Left ventricle myocardium inferior (tissue), 1 donor: Measurements from ENCODE around the gene PPP1R3G. TPM values are rescaled to one million over a fixed set of nuclear protein-coding genes. Genes with fewer than 3 reads are reported as not detected.
"Not testable (repeated sequence)": the region's sequence is repeated elsewhere in the genome, so short reads cannot be mapped to it uniquely, and the experiment has no call there.

ENCODE experiments used
- DNase-seq: peaks from one replicate; pipeline ENCODE4 v3.0.0-alpha.2; 2020
- H3K27ac ChIP-seq: fragments of 200-600 bp; replicated peaks from 2 replicates; pipeline ENCODE4 v1.8.0; 2021
- H3K27me3 ChIP-seq: fragments of 200-600 bp; 2 replicates; pipeline ENCODE4 v1.8.0; 2021; ENCODE audit warnings: low read depth
- H3K36me3 ChIP-seq: fragments of 200-600 bp; 2 replicates; pipeline ENCODE4 v1.8.0; 2021
- H3K4me1 ChIP-seq: fragments of 200-600 bp; 2 replicates; pipeline ENCODE4 v1.8.0; 2021
- H3K4me3 ChIP-seq: fragments of 200-600 bp; 2 replicates; pipeline ENCODE4 v1.8.0; 2021; ENCODE audit warnings: mild to moderate bottlenecking, moderate library complexity
- H3K9me3 ChIP-seq: fragments of 200-600 bp; replicated peaks from 2 replicates; pipeline ENCODE4 v1.8.0; 2021
- intact Hi-C: fragments of 100-400 bp; cut with micrococcal nuclease; formaldehyde crosslinking; loops from one replicate; pipeline ENCODE4 v1.11.0; 2022
- total RNA-seq: library from RNA; stranded (reverse); fragmentation: NEBNext Ultra II Directional; extraction: Animal tissue kit (Norgen Biotek cat#: 25700); gene quantifications from one replicate; pipeline ENCODE4 v1.2.1, GENCODE V29; 2021
- TF ChIP-seq, protein P1 (sequence below): fragments of 200-600 bp; IDR thresholded peaks from 2 replicates; pipeline ENCODE4 v1.8.0; 2021; ENCODE audit warnings: antibody characterized with exemption, mild to moderate bottlenecking, borderline replicate concordance
- donor health status: DM: no; HTN: yes; CAD: no; lungs with severe emphysema.

The PPP1R3G gene
- total RNA-seq, 1 donor from 2014 or later, result 11.1 TPM

DNA sequence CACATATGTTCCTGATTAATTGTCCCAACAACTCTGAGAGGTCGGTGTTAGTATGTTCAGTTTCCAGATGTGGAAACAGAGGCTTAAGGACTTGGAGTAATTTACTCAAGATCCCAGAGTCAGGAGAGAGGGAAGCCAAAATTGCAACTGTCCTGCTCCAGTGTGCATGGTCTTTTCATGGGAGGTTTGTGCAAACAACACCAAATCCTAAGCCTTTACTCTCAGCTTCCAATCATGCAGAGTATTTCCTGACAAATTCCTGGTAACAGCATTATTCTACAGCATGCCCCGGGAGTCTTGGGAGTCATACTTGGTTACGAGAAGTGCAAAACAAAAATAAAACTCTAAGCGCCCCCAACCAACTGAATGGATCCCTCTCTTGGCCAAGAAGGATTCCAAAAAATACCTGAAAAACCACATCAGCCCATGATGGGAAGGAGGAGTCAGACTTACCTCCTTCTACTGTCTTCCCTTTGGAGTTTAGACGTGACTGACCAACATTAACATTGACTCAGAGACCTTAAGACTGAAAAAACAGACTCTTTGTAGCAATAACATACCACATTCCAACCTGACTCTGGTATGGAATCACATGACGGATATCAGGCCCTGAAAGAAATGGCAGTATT, 30.8 kb upstream of the PPP1R3G start:
- Histone ChIP-seq H3K4me1 (no peaks in the 10 kb centered on the region), H3K9me3 (peaks cover 21% of the 10 kb centered on the region), H3K27ac (no peak overlapping the region), H3K27me3 (no peaks in the 10 kb centered on the region), H3K36me3 (no peaks in the 10 kb centered on the region), H3K4me3 (no peak overlapping the region)
- DNase-seq, result no peak
- intact Hi-C loops, result no loop called here
- TF ChIP-seq, protein P1, sequence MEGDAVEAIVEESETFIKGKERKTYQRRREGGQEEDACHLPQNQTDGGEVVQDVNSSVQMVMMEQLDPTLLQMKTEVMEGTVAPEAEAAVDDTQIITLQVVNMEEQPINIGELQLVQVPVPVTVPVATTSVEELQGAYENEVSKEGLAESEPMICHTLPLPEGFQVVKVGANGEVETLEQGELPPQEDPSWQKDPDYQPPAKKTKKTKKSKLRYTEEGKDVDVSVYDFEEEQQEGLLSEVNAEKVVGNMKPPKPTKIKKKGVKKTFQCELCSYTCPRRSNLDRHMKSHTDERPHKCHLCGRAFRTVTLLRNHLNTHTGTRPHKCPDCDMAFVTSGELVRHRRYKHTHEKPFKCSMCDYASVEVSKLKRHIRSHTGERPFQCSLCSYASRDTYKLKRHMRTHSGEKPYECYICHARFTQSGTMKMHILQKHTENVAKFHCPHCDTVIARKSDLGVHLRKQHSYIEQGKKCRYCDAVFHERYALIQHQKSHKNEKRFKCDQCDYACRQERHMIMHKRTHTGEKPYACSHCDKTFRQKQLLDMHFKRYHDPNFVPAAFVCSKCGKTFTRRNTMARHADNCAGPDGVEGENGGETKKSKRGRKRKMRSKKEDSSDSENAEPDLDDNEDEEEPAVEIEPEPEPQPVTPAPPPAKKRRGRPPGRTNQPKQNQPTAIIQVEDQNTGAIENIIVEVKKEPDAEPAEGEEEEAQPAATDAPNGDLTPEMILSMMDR, result no peak

DNA sequence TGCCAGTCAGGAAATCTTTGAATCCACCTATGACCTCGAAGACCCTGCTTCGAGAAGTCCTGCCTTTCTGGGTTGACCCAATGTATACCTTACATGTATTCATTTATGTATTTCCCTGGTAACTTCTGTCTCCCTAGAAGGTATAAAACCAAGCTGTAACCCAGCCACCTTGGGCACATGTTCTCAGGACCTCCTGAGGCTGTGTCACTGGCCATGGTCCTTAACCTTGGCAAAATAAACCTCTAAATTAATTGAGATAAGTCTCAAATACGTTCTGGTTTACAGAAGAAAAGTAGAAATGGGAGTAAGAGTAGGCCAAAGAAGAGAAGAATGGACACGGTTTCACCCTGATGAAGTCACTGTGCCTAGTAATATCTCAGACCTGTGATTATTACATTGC, 30.0 kb upstream of the PPP1R3G start:
- intact Hi-C loops, result no loop called here
- TF ChIP-seq, protein P1, result no peak
- peaks cover 19% of the 10 kb centered on the region for H3K9me3 ChIP-seq
- no peak overlapping the region for H3K4me3 ChIP-seq
- H3K36me3 ChIP-seq, result no peaks in the 10 kb centered on the region
- no peak for DNase-seq
- H3K4me1 ChIP-seq, result no peaks in the 10 kb centered on the region
- no peak overlapping the region for H3K27ac ChIP-seq
- no peaks in the 10 kb centered on the region for H3K27me3 ChIP-seq

DNA sequence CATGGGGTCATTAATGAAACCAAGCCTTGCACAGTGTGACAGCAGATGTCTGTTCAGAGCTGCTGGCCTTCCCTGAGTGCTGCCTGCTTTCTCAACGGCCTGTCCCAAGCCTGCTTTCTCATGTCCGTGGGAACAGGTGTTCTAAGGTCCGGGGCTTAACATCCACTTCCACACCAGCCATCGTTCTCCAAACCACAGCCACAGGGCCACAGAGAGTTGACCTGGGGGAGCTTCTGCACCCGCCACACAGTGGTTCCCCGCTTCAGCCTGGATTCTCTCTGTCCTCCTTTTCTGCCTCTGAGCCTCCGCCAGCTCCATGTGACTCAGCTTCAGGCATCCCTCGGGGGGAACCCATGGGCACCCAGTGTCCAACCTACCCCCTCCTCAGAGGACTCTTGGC, 26.9 kb upstream of the PPP1R3G start:
- no peaks in the 10 kb centered on the region for H3K27me3 ChIP-seq
- DNase-seq, result no peak
- TF ChIP-seq, protein P1, result no peak
- no peak overlapping the region for H3K27ac ChIP-seq
- intact Hi-C loops, result no loop called here
- no peak overlapping the region for H3K4me3 ChIP-seq
- no peaks in the 10 kb centered on the region for H3K9me3 ChIP-seq
- no peaks in the 10 kb centered on the region for H3K36me3 ChIP-seq
- no peaks in the 10 kb centered on the region for H3K4me1 ChIP-seq

DNA sequence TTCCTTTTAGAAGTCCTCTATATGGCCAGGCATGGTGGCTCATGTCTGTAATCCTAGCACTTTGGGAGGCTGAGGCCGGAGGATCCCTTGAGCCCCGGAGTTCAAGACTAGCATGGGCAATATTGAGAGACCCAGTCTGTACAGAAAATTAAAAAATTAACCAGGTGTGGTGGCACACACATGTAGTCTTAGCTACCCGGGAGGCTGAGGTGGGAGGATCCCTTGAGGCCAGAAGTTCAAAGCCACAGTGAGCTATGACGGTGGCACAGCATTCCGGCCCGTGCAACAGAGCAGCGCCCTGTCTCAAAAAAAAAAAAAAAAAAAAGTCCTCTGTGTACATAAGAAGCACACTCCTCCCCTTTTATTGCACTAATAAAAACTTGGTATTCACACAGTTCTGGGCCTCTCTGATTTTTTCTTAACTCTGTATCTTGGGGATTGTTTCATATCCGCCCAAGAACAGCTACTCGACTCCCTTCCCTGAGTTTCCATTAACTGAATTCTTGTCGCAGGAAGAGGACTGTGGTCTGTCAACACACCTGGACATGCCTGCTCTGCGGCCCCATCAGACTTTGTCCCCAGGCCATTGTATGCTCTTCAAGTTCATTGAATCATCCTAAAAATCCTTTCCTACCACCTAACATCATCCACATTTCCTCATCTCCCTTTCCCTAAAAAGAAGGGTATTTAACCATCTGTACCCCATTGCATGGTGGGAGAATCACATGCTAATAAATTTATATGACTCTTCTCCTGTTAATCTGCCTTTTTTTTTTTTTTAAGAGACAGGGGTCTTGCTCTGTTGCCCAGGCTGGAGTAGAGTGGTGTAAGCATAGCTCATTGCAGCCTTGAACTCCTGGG, 25.9 kb upstream of the PPP1R3G start:
- no peak for DNase-seq

DNA sequence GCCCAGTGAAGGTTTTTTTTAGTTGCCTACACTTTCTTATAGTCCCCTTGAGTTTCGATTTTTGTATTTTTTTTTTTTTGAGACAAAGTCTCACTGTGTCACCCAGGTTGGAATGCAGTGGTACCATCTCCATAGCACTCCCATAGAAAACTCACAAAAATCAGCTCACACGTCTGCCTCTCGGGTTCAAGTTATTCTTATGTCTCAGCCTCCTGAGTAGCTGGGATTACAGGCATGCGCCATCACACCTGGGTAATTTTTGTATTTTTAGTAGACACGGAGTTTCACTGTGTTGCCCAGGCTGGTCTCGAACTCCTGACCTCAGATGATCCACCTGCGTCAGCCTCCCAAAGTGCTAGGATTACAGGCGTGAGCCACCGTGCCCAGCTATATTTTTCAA, 24.7 kb upstream of the PPP1R3G start:
- H3K4me1 ChIP-seq, H3K36me3 ChIP-seq, H3K27me3 ChIP-seq, intact Hi-C loops, H3K4me3 ChIP-seq, H3K9me3 ChIP-seq, DNase-seq, H3K27ac ChIP-seq: not testable (repeated sequence)

More for the DNA sequence above, 25.9 kb upstream of the PPP1R3G start:
- intact Hi-C loops, result no loop called here
- Histone ChIP-seq H3K36me3 (no peaks in the 10 kb centered on the region), H3K27ac (no peak overlapping the region), H3K4me3 (no peak overlapping the region), H3K27me3 (no peaks in the 10 kb centered on the region), H3K9me3 (no peaks in the 10 kb centered on the region), H3K4me1 (no peaks in the 10 kb centered on the region)
- TF ChIP-seq, protein P1, result no peak

DNA sequence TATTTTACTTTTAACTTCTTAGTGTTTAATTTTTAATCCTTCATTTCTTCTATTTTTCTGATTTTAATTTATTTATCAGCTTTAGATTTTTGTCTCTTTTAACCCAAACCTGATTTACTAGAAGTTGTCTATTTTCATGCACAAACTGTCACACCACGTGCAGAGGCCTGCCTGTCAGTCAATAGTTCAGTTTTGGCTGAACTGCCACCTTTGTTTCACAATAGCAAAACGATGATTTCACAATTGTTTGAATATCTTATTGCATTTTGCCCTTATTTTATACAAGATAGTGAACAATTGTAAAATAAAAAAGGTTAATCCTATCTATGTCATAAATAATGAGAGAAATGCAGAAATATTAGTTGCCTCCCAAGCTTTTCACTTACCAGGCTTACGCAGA, 24.0 kb upstream of the PPP1R3G start:
- no peak for DNase-seq
- Histone ChIP-seq H3K4me3 (no peak overlapping the region), H3K36me3 (no peaks in the 10 kb centered on the region), H3K9me3 (no peaks in the 10 kb centered on the region), H3K27ac (no peak overlapping the region), H3K27me3 (no peaks in the 10 kb centered on the region), H3K4me1 (no peaks in the 10 kb centered on the region)
- intact Hi-C loops, result no loop called here
- TF ChIP-seq, protein P1, result no peak
